Dermis blood vessel endothelial cell (primary cell): ENCODE data around the gene KCNQ1. TPM values are rescaled to one million over a fixed set of nuclear protein-coding genes. Genes with fewer than 3 reads are reported as not detected.
A peak's percentile ranks its signal among the peaks of the same experiment; 100 is the strongest.

Experiments
- DNase-seq: peaks from one replicate; pipeline ENCODE4 v3.0.0; 2010
- total RNA-seq: library from RNA; depleted of rRNA; stranded (reverse); fragments of >200 nt; gene quantifications from 2 replicates; pipeline ENCODE4 v1.2.3, GENCODE V29; 2014

The KCNQ1 gene
- total RNA-seq, 1 donor from 2014 or later = 0.34 TPM

DNA sequence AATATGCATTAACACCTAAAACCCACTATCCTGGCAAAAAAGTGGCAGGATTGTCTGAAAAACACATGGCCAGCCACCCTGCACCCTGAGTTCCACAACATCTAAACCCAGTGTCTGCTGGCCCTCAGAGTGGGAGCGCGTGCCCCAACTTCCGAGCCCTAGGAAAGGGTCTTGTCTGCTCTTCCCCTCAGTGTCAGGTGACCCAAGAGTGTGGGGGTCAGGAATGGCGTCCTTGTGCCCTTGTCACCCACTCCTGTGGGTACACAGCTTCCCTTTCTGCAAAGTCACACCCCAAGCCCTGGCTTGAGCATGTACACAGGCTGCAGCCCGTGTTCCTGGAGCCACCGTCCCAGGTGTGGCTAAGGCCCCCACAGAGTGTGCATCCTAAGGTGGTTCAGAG is 373.2 kb downstream of the KCNQ1 start:
- DNase-seq = no peak

DNA sequence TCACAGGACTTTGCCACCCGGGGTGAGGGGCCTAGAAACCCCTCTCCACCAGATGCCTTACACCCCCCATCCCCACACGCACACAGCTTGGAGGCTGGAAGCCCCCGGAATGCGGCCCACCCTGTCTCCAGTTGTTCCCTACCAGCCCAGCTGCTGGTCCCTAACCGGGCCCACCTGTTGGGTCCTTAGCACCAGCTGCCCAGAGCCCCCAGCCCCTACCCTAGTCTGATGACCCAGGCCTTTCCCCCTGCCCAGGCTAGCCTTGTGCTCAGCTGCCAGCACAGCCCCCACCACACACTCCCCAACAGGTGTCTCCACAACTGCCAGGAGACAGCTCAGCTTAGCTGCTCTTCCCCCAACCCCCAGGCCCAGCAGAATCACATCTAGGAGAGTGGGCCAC is 373.7 kb downstream of the KCNQ1 start:
- DNase-seq = no peak

DNA sequence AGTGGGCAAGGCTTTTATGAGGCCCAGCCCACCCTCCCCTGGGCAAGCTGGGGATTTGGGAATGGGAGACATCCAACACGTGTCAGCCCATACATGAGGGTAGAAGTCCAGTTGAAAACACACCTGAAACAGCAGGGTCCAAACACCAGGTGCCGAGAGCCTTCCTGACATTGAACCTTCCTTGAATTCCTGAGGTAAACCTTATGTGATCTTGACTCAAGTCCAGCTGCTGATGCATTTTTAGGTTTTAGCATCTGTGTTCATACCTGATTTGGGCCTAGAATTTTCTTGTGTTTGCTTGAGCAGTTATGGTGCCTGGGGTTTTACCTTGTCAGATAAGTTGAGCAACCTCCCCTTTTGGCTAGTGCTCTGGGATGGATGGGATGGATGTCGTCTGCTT is 374.5 kb downstream of the KCNQ1 start:
- DNase-seq = no peak

DNA sequence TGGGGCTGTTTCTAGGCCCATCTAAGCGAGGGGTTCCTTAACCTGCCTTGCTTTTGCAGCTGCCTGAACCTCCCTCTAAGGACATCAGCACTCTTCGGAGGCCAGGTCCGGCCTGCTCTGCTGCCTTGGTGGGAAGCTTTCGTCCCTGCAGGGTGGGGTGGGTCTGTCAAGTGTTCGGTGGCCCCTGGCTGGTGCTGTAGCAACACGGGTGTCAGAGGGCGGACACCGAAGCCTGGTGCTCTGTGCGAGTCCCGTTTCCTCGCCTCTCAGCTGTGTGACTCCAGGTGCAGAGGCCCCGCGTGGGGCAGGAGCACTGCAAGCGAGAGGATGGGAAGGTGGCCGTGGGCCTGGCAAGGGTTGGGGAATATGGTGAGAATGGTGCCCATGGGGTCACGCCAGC is 376.2 kb downstream of the KCNQ1 start:
- no peak for DNase-seq

DNA sequence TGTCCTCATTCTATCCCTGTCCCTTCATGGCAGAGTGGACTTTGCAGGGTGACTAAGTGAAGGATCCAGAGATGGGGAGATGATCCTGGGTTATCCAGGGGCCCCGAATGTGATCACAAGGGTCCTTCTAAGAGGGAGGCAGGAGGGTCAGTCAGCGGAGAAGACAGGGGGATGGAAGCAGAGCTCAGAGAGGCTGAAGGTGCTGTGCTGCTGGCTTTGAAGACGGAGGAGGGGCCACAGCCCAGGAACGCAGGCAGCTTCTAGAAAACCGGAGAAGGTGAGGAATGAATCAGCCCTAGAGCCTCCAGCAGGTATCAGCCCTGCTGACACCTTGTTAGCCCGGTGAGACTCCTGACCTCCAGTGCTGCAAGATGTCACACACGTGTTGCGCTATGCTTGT is 377.1 kb downstream of the KCNQ1 start:
- DNase-seq = no peak

DNA sequence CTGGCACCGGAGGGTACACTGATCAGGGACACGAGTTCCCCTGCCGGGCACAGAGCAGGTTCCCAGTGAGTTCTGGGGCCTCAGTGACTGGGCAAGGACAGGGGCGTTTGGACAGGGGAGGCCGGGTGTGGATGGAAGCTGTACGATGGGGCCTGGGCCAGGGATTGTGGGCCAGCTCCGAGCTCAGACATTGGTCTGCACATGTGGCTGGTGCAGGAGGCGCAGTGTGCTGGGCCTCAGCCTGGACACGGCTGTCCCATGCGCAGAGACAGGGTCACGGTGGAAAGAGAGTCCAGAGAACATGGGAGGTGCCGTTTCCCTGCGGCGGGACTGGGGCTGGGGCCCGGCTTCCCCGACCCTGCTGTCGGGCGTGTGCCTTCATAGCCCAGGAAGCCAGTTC is 380.0 kb downstream of the KCNQ1 start:
- DNase-seq = no peak

DNA sequence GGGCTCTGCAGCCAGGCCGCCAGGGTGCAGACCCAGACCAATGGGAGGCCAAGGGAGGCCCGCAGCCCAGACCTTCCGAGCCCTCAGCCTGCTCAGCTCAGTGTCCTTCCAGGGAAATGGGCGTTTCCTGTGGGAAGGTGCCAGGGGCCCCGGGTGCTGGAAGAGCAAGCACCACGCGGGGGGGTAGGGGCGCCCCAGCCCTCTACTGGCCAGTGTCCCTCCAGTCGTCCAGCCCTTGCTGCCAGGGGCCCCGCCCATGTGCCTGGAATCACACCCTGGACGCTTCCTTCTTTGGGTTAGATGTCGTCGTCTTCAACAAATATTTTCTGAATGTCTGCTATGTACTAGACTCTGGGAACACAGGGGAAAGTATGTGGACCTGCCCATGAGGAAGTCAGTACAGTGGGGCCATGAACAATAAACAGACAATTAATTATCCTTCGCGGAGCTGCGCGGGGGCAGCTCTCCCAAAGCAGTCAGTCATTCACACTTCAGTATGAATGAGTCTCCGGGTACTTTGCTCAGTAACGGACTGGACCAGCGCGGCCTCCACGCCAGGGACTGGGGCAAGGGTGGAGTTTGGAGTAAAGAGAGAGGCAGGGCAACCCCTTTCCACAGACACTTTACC is 380.6 kb downstream of the KCNQ1 start:
- DNase-seq = no peak

DNA sequence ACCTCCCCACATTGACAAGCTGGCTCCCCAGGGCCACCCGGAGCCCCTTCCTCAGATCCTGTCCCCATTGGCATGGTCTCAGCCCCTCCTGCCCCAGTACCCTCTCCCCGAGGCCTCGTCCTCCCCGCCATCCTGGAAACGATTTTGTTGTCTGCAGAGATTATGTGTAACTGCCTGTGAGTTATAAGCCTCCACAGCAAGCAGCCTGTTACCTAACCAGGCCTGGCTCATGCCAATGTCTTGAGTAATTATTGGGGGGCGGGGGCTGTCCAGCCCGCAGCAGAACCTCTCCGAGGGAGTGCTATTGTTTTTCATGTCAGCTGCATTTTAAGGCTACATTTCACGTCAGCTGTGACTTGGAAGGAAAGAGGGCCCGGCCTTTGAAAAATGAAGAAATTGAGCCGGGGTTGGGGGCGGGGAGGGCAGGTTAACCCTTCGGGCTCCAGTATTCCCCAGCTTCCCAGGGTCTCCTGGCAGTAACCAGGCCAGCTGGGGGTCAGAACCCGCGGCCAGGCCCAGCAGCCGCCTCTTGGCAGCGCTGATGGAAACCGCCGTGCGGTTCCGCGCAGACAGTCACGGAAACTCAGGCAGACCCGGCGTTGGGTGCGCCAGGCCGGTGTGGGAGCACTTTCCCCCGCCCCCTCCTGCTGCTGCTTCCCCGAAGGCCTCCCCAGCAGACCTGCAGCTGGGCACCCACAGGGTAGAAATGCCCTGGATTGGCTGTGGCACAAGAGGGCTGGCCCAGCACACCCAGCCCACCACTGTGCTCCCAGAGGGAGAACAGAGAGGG is 381.3 kb downstream of the KCNQ1 start:
- DNase-seq = peak; percentile 39

DNA sequence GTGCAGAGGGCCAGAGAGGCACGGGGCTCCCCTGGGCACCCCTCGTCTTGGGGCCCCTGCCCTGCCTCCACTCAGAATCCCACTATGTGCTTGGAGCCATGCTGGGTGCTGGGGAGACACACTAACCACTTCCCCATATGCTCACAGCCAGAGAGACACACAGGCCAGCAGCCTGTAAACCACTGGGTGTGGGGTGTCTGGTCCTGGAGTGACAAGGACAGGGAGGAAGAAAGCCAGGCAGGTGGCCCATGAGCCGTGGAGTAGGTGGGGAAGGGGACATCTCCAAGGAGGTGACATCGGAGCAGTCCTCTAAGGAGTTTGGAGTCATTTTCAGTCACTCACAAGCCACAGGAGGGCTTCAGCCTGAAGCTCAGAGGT is 381.9 kb downstream of the KCNQ1 start:
- no peak for DNase-seq

DNA sequence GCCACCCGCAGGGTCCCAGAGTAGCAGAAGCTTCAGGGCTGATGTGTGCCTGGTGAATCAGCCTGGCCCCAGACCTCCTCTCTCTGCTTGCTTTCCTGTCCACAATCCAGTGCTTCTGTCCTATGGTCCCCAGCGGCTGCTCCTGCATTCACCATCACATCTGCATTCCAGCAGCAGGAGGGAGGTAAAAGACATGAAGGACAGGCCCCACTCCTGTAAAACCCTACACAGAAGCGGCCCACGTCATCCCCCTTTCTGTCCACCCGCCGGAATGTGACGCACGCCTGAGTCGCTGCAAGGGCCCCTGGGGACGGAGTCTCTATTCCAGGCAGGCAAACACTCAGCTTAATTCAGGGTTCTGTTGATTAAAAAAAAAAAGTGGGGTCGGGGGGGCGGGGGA is 382.4 kb downstream of the KCNQ1 start:
- DNase-seq = no peak

DNA sequence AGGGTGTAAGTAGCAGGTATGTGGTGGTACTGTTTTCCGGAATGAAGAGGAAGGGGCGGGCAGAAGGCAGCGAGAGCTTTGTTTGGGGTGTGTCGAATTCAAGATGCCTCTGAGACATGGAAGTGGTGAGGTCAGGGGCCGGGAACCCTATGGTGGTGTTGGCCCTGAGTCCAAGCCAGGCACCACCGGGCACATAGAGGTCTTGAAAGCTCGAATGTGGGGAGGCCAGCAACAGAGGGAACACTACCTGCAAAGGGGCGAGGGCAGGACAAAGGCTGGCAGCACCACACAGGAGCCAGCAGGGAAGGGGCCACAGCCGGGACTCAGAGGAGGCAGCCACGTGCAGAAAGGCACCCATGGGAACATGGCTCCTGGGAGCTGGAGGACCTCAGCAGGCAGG is 383.0 kb downstream of the KCNQ1 start:
- no peak for DNase-seq

DNA sequence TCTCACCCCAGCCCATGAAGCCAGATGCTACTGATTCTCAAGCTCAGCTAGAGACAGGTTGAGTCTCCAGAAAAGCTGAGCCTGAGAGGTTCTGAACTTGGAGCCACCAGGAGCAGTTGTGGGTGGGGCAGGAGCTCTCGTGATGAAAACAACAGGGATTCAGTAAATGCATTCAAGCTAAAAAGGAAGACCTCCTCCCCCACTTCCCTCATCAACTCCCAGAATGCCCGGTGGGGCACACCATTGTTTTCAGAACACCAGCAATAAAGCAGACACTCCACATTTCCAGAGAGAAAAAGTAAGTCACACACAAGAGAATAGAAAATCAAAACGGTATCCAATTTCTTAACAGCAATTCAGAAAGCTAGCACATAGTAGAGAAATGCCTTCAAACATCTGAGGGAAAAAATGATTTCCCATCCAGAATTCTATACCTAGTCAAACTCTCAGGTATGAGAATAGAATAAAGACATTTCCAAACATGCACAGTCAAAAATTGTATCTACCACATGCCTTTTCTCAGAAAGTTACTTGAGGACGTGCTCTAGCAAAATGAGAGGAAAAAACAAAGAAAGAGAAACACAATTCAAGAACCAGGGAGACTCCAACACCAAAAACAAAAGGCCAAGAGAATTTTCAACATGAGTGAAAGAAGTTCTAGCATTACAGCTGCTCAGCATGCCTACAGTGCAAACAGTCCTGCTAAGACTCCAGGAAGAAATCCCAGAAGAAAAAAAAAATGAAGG is 383.9 kb downstream of the KCNQ1 start:
- peak; percentile 12 for DNase-seq

DNA sequence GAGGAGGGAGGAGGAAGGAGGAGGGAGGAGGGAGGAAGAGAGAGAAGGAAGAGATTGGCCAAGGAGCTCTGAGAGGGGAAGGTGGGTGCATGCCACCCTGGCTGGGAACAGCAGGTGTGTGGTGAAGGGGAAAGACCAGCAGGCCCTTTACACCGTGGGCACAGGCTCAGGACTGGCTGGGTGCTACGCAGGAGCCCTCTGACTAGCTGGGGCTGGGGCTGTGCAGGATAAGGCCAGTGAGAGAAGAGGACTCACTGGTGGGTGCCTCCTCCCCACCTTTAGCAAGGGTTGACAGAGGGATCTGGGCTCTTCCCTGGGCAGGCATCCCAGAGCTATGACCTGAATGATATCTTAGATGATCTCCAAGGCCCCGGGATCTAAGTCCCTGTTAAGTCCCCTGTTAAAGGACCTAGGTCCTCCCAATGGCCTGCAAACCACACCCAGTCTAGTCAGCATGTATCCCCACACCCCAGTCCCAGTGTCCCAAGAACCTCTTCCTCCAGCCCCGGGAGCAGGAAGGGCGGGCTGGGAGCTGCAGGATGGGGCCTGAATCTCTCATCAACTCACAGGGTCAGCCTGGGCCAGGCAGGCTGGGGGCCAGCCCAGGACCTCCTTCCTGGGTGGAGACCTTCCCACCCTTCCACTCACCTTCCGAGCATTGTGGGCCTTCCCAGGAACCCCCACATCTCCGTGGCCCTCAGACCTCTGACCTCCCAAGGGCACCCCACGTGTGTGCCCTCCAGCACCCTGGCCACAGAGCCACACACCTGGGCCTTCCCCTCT is 385.4 kb downstream of the KCNQ1 start:
- DNase-seq = no peak

DNA sequence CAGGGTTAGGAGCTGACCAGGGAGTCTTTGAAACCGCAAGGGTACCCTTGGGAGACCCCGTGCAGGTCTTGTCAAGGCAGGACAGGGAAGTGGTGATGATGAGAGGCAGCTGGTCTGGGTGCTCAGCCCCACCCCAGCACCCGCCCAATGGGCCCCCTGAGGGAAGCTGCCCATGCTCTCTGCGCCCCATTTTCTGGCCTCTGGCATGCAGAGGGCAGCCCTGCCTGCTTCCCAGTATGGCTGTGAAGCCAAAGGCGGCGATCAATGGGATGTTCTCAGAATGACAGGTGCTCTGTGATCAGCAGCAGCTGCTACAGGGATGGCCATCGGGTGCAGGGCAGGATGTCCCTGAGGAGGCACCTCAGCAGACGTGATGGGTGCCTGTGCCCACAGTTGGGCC is 386.1 kb downstream of the KCNQ1 start:
- DNase-seq = no peak

DNA sequence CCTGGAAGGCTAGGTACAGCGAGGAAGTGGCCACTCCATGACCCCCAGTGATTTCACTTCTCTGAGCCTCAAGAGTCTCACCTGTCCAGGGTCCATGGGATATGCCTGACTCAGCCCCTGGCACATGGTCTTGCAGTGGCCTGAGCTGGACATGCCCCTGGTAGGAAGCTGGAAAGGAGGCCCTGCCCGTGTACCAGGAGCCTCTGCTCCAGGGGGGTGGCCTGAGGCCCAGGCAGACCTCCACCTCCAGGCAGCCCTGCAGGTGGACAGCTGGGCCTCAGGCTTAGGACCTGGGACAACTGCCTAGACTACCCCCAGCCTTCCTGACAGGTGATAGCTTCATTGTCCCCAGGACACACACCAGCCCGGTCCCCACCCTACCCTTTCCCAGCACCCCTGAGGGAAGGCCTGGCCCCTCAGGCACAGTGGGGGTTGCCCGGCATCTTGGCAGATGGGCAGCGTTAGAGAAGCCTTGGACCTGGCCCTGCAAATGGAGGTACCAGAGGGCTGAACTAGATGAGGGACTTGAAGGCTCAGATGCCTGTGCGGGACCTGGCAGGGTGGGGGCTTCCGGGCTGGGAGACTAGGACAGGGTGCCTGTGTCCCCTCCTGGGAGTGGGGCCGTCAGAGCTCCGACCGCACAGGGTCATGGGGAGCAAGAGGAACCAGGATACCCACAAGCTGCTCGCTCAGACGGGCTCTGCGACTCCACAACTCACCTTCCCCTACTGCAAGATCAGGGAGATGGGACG is 387.1 kb downstream of the KCNQ1 start:
- no peak for DNase-seq

DNA sequence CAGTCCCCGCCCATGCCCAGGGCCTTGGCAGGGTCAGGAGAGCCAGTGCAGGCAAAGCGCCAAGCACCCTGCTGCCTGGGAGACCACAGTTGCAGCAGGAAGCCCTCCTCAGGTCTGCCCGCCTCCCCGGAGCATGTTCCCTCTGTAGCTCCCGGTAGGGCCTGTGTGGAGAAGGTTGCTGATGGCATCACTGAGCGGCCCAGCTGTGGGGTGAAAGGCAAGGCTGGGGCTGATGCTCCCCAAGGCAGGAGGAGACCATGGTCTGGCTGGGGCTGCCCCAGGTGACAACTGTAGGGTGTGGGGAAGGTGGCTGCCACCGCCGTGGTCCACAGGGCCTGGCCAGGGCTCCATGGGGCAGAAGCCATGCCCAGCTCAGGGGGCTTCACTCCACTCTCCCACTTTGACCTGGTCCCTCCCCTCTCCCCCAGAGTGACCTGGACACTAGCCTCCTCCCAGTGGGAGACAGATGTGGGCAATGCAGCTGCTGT is 387.8 kb downstream of the KCNQ1 start:
- DNase-seq = no peak

DNA sequence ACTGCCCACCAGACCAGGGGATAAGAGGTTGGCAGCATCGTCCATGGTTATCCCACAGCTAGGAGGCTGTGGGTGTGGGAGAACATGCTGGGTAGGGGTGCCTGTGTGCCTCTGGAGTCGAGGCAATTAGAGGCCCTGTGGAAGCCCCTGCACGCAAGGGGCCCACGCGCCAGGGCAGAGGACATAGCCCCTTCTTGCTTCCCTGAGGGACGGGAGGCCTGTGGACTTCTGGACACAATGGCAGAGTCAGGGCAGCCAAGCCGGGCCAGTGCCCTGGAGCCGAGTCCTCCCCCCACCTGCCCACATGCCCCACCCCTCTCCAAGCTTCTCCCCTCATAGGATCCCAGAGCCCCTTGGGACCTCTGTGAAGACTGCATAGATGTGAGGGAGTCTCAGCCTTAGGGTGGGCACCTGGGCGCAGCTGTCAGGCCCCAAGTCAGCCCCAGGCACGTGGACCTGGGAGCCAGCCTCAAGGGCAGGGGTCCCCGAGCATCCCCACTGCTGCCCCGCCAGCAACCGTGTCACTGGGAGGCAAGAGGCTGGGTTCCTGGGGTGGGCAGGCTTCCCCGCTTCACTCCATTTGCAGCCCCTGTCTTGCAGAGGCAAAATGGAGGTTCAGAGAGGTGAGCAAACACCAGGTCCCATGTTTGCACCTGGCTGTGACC is 388.4 kb downstream of the KCNQ1 start:
- DNase-seq = no peak

DNA sequence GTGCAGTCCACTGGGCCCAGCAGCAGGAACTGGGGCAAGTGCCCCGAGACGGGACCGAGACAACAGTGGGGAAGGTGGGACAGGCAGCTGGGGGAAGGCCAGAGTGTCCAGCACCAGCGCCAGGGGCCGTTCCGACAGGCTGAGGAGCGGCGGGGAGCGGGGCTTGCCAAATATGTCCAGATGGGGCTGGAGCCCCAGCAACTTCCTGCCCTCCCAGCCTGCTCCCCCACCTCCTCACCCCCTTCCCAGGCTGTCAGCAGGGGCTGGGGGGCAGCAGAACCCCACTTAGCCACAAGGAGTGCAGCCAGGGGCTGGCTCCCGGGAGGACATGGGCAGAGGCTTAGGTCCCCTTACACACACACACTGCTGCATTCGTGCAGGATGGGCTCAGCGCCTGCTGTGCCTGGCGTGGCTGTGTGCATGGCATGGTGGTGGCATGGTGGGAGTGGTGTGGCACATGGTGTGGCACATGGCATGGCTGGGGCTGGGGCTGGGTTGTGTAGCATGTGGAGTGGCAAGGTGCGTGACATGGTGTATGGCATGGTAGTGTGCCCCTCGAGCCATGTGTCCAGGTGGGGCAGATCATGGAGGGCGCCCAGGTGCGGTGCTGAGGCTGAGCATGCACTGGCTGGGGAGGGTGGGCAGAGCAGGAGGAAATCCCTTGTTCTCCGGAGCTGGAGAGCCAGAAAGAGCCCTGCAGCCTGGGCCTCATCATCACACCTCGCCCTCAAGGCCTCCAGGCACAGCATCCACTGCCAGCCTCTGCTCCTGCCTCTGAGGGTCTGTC is 389.1 kb downstream of the KCNQ1 start:
- no peak for DNase-seq

DNA sequence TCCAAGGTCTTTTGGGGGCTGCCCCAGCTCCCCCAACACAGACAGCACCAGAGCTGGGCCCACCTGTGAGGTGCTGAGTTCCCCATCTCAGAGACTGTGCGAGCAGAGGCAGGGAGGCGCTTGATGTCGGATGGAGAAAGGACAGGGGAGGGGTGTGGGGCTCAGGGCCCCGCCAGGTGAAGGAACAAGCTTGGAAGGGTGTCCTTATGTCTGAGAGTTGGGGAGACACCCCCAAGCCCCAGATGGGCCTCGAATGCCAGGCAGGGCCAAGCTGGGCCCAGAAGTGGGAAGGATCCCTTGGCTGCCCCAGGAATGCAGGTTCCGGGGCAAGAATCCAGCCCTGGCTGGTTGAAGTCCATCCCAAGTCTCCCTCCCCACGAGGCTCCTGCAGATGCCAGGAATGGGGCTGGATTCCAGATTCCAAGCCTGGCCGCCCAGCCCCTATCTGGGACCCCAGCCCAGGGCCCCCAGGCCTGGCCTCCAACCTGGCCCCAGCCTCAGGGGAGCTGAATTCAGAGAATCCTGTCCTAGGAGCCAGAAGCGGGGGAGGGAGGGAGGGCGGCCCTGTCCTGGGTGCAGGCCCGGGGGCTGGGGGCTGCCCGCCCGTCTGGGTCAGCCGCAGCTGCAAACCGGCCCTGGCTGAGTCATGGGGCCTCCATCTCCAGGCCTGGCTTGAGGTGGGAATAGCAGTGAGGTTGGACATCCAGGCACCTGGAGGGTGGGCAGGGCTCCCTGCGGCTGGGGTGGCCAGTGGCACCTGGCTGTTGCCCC is 389.9 kb downstream of the KCNQ1 start:
- no peak for DNase-seq

DNA sequence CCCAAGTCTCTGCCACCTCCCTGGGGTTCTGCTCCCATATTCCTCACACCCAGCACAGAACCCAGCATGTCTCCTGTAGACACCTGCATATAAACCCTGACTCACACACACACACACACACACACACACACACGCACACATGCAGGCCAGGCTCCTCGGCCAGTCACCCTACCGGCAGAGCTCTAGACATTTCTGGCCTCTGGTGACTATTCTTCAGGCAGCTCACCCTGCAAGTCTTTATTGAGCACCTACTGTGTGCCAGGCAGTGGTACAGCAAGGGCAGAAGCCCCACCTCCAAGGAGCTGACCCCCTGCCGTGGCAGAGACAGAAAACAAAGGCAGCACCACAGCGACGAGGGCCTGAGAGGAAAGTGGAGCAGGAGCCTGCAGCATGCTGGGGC is 390.5 kb downstream of the KCNQ1 start:
- no peak for DNase-seq
